Measurements from ENCODE around the gene LRRC9.

DNA sequence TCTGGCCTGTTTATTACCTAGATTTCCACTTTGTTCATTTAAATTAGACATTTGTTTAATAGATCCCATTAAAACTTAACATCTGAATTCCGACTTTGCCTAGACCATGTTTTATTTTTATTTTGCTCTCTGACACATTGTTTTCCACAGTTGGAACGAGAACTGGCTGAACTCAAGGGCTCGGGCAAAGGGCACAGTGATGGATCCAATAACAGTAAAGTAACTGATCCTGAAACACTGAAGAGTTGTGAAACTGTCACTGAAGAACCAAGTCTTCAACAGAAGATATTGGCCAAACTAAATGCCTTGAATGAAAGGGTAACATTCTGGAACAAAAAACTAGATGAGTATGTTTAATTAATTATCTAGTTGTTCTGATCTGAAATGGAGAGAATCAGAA is 39.7 kb downstream of the LRRC9 start:
- TF ChIP-seq CTCF (tag by site-specific recombination; IDR thresholded peaks at IDR 0.05), result no peak
- no peak for TF ChIP-seq INSM2 (tag by site-specific recombination; IDR thresholded peaks at IDR 0.05)
- no peak for TF ChIP-seq ZNF707 (tag by site-specific recombination; IDR thresholded peaks at IDR 0.05)
- no peak for TF ChIP-seq ZNF37A (tag by site-specific recombination; IDR thresholded peaks at IDR 0.05)
- TF ChIP-seq ZSCAN18 (tag by site-specific recombination; IDR thresholded peaks at IDR 0.05), result no peak
- no peak for TF ChIP-seq SCRT2 (tag by site-specific recombination; IDR thresholded peaks at IDR 0.05)
